Measurements from ENCODE around the gene BRD4.

Gene BRD4

DNA sequence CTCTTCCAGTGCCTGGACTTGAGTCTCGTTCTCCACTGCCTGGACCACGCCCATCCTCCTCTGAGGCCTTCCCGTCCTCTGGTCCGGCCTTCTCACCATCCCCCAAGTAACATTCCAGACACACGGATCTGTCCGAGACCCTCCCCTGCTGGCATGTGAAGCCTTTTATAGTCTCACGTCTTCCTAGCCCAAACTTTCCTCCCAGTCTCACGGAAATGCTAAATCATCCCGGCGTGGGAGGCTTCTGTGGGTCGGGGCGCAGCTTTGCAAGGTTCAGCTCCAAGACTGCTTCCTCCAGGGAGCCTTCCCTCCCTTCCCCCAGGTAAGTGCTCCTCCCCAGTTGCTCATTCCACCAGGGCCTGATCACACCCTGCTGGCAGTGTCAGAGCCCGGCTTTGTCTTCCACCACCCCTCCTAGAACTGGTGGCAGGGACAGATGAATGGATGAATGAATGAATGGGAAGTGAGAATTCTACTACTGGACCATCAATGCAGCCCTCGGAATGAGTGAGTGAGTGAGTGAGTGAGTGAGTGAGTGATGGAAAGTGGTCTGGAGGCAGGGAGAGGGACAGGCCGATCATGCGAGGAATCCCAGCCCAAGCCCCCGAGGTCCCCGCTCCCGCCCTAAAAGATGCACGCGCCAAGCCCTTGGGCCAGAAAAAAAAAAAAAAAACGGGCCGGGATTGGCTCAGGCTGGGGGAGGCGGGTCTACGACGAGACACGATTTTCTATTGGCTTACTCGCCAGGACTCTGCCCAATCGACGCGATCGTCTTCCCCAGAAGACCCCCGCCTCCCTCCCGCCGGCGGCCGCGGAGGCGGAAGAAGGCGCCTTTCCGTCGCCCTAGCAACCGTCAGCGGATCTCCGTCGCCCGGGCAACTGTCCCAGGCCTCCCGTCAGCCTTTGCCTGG is 109.3 kb downstream of the BRD4 start:
- DNase-seq = peak; percentile 81

DNA sequence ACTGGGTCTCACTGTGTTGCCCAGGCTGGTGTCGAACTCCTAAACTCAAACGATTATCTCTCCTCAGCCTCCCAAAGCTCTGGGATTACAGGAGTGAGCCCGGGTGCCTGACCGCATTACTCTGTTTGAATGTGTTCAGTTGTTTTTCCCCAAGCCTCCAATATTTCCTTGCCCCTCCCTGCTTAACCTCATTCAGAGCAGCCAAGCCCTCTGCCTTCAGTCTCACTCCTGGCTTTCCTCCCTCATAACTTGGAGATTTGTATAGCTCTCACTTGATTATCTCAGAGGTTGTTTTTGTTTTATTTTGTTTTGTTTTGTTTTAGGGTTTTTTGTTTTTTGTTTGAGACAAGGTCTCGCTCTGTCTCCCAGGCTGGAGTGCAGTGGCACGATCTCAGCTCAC is 111.5 kb downstream of the BRD4 start:
- DNase-seq = no peak

DNA sequence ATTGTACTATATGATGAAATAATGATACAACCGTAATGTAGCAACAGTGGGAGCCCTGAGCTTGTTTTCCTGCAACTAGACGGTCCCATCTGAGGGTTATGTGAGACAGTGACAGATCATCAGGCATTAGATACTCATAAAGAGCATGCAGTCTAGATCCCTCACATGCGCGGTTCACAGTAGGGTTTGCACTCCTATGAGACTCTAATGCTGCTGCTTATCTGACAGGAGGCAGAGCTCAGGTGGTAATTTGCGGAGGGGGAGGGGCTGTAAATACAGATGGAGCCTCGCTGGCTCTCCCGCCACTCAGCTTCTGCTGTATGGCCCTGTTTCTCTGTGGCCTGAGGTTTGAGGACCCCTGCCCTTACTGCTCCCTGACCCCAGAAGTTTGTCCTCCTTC is 113.8 kb downstream of the BRD4 start:
- no peak for DNase-seq

DNA sequence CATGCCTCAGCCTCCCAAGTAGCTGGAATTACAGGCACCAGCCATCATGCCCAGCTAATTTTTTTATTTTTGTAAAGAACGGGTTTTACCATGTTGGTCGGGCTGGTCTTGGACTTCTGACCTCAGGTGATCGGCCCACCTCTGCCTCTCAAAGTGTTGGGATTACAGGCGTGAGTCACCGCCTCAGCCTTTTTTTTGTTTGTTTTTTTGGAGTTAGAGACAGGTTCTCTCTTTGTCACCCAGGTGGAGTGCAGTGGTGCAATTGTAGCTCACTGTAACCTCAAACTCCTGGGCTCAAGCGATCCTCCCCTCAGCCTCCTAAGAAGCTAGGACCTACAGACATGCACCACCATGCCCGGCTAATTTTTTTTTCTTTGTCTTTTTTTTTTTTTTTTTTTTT is 116.0 kb downstream of the BRD4 start:
- no peak for DNase-seq

DNA sequence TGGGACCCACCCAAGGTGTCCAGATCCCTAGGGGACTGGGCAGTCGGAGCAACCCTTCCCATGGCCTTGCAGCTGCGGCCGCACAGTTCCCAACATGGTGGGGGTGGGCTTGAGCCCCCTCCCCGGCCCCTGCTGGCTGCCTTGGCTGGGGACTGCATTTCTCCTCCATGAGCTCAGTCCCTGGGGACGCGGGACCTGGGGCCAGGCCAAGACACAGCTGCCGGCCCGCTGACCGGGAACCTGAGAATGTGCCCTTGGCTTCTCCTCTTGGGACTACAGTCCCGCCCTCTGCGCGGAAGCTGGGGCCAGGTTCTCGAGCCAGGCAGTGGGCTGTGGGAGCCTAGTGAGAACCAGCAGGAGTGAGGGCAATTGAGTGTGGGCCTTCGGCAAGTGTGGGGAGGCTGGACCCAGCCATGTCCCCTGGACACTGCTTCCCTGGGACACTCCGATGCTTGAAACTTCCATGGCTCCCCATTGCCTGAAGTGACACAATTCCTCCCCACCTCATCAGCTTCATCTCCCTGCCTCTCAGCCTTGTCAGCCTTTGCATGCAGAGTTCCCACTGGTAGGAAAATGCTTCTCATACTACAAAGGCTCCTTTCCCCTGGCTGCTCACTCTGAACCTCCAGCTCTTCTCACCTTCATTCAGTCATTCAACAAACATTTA is 118.5 kb downstream of the BRD4 start:
- no peak for DNase-seq

DNA sequence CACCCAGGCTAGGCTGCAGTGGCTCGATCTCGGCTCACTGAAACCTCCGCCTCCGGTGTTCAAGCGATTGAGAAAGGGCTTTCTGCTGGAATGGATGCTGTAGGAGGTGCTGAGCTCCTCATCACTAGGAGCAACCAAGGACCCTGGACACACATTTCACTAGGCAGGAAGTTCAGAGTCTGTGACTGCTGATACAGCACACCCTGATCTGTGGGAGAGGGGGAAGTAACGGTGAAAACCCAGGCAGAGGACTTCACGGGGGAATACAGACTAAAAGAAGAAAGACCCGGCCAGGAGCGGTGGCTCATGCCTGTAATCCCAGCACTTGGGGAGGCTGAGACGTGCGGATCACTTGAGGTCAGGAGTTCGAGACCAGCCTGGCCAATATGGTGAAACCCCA is 119.6 kb downstream of the BRD4 start:
- no peak for DNase-seq

DNA sequence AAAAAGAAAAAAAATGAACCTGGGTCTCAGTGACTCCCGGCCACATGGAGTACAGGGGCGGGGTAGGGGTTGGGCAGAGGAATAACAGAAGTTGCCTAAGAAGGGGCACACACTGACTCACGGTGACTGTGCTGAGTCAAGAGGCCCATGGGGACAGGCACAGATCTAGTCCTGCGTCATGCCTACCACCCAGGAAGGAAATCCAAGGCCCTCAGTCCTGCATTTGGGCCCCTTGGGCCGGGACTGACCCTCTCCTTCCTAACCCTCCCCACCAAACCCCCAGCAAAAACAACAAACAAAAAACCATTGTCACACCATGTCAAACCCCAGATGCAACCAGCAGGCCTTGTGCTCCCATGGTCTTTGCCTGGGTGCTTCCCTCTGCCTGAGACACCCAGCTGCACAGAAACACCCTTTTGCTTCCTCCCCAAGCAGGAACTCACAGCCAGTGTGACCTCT is 122.0 kb downstream of the BRD4 start:
- DNase-seq = no peak

DNA sequence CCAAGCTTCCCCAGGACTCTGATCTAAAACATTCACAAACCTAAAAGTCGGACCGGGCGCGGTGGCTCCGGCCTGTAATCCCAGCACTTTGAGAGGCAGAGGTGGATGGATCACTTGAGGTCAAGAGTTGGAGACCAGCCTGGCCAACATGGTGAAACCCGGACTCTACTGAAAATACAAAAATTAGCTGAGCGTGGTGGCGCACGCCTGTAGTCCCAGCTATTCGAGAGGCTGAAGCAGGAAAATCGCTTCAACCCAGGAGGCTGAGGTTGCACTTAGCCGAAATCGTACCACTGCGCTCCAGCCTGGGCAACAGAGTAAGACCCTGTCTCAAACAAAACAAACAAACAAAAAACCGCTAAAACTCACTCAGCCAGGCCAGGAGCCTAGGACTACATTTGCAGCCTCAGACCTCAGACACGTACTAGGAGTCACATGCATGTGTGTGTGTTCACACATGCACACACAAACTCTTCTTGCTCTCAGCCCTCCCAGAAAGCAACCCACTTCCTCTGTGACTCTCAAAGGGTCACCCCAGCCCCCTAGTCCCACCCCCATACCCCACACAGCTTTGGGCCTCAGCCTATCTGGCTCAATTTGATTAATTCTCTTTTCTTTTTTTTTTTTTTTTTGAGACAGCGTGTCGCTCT is 130.8 kb downstream of the BRD4 start:
- no peak for DNase-seq

DNA sequence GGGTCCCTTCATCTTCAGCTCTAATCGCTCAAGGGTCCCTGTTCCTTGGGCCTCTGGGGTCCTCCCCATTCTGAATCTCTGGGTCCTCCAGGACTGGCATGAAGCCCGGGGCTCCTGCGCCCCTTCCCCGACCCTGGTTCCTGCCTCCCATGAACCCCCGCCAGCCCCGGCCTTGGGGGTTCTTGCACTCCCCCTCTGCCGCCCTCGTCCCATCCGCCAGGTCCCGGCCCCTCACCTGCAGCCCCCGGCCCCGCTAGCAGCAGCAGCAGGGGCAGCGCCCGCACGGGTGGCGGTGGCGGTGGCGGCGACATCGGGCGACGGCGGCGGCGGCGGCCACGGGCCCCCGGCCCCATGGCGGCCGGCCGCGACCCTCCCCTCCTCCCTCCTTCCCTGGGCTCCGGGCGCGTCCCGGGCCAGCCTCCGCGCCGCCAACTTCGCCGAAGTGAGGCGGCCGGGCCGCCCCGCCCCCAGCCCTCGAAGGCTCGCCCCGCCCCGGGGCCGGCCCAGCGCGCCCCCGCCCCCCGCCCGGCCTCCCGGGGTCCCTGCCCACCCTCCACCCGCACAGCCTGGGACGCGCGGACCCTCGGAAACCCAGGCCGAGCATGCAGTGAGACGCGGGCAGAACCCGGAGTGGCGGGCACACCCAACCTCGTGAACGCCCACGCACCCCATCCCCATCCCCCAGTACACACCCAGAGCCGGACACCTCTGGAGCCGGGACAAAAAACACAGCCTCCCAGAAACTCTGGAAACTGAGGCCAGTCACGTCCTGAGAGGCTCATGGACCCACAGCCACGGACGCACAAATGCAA is 131.6 kb downstream of the BRD4 start, which contains the start of gene NOTCH3:
Gene NOTCH3 (minus strand): TSS at position 443 of the 812 bp plus-strand sequence. CDS start 90 bp downstream, at position 353.
- DNase-seq = no peak

DNA sequence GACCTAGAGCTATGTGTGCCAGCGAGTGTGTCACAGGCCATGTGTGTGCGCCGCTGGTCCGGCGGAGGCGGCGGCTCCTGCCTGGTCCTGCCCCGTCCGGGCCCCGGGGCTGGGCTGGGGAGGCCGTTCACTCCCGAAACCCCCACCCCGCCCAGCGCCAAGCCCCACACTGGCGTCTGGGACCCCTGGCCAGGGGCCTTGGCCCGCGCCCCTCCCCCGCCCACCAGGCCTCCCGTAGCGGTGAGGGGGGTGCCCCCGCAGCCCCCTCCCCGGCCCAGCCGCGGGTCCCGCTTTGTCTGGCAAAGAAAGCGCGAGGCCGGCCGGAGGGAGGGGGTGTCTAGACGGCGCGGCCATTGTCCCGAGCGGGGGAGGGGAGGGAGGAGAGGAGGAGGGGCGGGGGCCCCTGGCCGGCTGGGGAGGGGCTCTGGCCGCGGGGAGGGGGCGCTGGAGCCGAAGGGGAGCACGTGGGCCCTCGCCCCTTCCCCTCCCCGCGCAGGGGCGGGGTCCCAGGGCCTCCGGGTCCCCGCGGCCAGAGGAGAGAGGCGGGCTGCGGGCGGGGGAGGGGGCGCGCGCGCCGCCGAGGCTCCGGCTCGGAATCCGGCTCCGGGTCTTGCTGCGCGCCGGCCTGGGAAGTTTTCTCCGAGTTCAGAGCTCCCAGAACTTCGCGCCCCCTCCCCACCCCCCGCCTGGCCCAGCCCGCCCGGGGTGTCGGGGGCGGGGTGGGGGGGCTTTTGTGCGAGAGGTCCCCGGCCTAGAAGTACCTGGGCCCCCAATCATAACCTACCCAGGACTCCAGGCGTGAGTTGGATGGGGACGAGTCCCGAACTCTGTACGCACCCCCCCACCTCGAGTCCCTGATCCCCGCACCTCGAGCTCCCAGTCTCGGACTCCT is 132.4 kb downstream of the BRD4 start:
- DNase-seq = no peak

DNA sequence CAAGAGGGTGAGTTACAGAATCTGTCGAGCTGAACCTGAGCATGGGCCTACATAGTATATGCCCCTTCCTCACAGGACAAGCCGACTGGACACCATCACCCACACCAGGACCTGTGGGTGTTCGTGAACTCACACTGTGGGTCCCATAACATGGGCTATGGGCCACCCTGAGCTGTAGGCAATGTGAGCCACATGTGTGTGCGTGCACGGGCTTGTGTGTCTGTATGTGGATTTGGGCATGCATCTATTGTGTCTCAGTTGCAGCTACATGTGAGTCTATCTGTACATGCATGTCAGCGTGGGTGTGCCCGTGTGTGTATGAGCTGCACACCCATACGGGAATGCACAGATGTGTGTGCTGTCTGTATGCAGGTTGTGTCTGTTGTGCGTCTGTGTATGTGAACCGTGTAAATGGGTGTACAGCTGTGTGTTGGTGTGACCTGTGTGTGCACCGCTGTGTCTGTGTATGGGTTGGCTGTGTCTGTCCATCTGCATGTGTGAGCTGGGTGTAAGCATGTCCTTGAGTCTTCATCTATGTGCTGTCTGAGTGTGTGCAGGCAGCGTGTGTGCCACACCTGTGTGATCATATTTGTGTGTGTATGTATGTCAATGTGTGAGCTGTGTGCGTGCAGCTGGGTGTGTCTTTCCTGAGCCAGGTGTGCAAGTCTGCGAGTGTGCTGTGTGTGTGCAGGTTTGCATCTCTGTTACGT is 133.2 kb downstream of the BRD4 start:
- no peak for DNase-seq

DNA sequence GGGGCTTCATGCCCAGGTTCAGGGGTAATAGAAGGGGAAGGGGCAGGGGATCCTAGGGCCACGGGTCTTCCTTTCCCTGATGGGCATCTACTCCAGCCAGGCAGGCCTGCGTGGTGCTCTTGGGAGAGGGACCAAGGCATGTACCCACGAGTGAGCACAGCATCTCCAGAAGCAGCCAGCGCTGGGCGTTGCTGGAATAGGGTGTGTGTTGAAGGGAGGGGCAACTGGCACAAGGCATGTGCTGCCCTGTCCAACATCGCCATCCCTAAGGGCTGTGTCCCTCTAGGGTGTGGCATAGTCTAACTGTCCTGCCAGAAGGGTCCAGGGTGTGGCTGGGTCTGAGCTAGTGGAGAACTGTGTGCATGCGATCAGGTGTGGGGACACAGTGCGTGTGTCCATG is 134.4 kb downstream of the BRD4 start:
- no peak for DNase-seq

DNA sequence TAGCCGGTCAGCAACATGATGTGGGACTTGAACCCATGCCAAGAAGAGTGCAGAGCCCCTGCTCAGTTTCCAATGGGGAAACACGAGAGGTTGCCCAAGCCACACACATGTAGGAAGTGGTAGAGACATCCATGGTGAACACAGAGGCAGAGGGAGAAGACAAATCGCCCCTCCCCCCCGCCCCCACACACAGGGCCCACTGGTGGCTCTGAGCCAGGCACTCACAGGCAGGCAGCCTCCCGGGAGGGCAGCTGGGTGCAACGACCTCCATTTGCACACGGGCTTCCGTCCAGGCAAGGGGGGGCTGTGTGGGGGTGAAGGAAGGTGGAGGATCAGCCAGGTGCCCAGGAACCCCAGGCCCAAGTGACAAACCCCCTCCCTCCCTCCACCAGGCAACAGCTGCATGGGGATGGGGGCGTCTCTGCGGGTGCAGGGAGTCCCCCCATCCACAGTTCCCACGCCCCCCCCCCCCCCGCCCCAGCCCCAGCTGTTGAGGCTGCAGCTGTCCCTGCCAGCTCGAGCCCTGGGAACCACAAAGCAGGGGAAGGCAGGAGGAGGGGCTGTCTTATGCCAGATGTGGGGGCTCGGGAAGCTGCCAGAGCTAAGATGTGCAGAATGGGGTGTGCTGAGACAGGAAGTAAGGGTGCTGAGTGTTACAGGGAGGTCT is 134.9 kb downstream of the BRD4 start:
- no peak for DNase-seq

DNA sequence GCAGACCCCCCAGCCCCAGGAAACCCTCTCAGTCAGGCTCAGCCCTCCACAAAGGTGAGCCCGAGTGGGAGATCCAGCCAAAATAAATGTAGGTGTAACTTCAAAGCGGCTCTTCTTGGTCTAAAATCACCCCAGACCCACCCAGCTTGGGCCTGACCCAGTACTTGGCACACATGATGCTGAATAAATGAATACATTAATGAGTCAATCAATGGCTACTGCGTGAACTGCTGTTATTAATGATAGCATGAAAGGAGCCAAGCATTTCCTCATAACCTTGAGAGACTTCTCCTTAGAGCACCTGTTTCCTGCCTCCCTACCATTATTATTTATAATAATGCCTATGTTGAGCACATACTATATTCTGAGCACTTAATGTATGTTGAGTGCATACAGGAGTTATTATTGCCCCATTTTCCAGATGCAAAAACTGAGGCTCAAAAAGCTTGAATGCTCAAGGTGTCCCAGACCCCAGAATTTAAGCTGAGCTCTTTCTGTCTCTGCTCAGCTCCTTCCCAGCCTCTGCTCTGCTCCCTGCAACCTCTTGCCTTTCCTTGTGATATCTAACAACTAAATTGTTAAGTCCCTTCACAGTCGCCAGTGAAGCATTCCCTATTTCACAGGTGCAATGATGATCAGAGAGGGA is 135.9 kb downstream of the BRD4 start:
- DNase-seq = no peak

DNA sequence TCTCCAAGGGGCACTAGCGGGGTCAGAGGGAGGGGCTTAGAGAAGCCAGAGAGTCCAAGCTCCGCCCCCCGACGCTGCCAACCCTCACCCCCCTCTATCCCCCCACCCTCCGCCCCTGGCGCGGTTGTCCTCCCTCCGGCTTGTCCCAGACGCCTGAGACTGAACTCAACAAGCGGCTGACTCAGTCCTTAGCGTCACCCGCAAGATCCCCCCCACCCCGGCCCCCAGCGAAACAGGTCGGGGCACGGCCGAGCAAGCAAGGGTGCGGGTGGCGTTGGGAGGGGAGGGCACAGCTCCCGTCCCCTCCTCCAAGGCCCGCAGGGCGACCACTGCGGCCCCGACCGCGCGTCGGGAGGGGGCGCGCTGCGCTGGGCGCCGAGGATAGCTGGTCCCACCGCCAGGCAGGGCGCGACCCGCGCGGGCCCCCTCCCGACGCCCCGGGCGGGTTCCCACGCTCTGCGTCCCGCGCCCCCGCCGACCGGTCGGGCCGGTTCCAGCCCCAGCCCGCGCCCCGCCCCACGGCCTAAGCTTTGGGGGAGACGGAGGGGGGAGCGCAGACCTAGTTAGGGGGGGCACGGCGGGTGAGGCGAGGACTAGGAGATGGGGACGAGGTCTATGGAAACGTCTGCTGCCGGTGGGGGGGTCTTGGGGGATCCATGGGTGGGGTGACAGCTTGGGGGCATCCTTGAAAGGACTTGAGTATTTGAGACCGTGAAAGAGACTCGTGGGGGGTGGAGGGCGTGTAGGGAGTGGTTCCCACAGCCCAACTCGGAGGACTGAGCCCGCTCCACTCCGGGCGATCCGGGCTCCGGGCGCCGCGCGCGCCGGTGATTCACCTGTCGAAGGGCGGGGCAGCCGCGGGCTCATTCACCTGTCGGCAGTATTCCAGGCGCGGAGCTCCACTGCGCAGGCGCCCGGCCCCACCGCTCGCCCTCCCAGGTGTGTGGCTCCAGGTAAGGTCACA is 136.7 kb downstream of the BRD4 start:
- no peak for DNase-seq

DNA sequence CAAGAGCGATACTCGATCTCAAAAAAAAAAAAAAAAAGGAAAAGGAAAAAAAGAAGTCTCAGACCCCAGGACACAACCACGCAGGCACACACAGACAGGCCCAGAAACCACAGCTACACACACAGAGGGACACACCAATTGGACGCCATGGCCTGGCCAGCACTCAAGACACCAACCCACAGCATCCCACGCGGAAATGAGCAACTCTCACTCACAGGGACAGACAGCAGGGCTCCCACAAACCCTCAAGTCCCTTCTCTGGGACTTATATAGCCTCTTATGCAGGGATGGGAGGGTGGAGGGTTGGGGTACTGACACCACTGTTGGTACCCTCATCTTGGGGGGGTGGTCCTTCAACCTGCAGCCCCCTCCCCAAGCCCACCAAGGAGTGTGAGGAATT is 137.4 kb downstream of the BRD4 start:
- DNase-seq = no peak

DNA sequence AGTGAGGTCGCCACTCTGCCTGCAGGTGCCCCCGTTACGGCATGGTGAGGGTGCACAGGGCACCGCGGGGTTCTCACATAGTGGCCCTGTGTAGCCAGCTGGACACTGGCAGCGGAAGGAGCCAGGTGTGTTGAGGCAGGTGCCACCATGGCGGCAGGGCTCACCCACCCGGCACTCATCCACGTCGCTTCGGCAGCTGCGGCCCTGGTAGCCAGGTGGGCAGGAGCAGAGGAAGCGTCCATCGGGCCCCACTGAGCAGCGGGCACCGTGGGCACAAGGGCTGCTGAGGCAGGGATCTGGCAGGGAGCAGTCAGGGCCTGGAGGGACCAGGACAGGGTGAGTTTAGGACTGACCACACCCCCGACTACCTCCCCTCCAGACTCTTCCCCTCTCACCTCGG is 140.4 kb downstream of the BRD4 start:
- DNase-seq = no peak

DNA sequence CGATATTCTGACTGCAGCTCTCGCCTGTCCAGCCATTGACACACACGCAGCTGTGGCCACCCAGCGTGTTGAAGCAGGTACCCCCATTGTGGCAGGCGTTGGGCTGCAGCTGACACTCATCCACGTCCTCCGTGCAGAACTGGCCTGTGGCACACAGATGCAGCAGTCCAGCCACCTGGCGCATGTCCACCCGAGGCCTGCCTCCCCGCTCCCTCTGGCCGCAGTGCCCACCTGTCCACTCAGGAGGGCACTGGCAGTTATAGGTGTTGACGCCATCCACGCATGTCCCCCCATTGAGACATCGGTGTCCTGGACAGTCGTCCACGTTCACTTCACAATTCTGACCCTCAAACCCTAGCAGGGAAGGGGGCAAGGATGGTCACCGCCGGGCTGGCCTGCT is 140.8 kb downstream of the BRD4 start:
- DNase-seq = no peak

DNA sequence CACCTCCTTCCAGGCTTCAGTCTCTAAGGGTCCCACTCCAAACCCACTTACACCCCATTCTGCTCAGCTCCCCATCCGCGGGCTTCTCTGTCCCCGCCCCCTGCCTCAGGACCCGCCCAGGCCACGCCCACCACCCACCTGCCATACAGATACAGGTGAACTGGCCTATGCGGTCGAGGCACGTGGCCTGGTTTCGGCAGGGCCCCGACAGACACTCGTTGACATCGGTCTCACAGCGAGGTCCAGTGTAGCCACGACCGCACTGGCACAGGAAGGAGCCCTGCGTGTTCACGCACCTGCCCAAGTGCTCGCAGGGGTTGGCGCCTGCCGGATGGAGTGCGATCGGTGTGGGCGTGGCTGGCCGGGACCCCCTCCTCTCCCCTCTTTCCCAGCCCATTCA is 143.5 kb downstream of the BRD4 start:
- no peak for DNase-seq
